ENCODE measurements around the gene SLCO4A1. TPM values are rescaled to one million over a fixed set of nuclear protein-coding genes. Genes with fewer than 3 reads are reported as not detected.

The SLCO4A1 gene
- total RNA-seq, 1 experiment from 2014 or later = 27.0 TPM

DNA sequence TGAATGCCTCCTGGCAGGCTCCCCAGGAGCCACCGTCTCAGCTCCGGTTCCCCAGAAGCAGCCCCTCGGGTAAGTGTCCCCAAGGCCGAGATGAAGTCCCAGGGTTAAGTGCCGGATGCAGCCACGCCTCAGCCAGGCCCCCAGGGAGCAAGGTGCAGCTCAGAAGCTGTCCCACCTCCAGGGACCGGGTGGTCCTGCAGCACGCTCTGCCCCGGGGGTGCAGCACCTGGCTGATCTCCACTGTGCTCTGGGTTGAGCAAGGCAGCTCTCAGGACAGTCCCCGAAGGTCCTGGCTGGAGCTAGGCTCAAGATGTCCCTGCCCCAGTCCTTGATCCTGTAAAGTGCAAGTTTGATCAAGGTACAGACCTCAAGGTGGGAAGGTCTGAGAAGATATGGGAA, 51.2 kb downstream of the SLCO4A1 start:
- CTCF ChIA-PET = interaction anchor here (0.6 to 2.6 kb wide), 5 partner anchors 10 to 114 kb away, joined by 3 to 12 read pairs (median 5); no protein-coding TSS in a partner anchor

DNA sequence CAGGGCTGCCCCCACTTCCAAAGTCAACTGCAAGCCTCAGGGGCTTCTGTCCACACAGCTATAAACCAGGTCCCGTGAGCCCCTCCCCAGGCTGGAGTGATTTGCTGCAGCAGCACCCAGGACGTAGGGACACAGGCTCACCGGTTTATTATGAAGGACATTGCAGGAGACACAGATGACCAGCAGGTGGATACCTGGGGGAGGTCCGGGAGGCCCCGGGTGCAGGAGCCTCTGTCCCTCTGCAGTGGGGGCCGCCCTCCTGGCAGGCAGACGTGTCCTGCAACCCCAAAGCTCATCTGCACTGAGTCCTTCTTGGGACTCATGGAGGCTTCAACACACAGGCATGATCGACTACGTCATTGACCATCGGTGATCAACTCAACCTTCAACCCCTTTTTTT, 51.8 kb downstream of the SLCO4A1 start:
- CTCF ChIA-PET = interaction anchor here (0.7 to 2.6 kb wide), 4 partner anchors 10 to 114 kb away, joined by 3 to 12 read pairs (median 5); no protein-coding TSS in a partner anchor
- no peak for DNase-seq (ENCODE audit: unreplicated experiment)
- no peaks in the 10 kb centered on the region for H3K36me3 Mint-ChIP-seq (ENCODE audit: insufficient read depth, unreplicated experiment)
- intact Hi-C loops (cut with micrococcal nuclease) = no loop called here
- no peak overlapping the region for H3K4me3 Mint-ChIP-seq (ENCODE audit: unreplicated experiment)
- H3K4me1 Mint-ChIP-seq (ENCODE audit: insufficient read depth, unreplicated experiment) = no peaks in the 10 kb centered on the region
- POLR2A ChIA-PET = interaction anchor here (1.1 to 1.8 kb wide), 2 partner anchors 10 to 326 kb away, joined by 4 to 8 read pairs; no protein-coding TSS in a partner anchor
- TF ChIP-seq, protein P1, sequence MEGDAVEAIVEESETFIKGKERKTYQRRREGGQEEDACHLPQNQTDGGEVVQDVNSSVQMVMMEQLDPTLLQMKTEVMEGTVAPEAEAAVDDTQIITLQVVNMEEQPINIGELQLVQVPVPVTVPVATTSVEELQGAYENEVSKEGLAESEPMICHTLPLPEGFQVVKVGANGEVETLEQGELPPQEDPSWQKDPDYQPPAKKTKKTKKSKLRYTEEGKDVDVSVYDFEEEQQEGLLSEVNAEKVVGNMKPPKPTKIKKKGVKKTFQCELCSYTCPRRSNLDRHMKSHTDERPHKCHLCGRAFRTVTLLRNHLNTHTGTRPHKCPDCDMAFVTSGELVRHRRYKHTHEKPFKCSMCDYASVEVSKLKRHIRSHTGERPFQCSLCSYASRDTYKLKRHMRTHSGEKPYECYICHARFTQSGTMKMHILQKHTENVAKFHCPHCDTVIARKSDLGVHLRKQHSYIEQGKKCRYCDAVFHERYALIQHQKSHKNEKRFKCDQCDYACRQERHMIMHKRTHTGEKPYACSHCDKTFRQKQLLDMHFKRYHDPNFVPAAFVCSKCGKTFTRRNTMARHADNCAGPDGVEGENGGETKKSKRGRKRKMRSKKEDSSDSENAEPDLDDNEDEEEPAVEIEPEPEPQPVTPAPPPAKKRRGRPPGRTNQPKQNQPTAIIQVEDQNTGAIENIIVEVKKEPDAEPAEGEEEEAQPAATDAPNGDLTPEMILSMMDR (IDR thresholded peaks at IDR 0.05; ENCODE audit: unreplicated experiment) = no peak
- H3K9me3 Mint-ChIP-seq (ENCODE audit: unreplicated experiment) = no peaks in the 10 kb centered on the region
- peaks cover 27% of the 10 kb centered on the region for H3K27me3 Mint-ChIP-seq (ENCODE audit: insufficient read depth, unreplicated experiment)
- BruUV-seq (replicated peaks) = no TSS peak
- H3K27ac Mint-ChIP-seq (ENCODE audit: low read depth, unreplicated experiment) = no peak overlapping the region

More for the DNA sequence above, 51.2 kb downstream of the SLCO4A1 start:
- POLR2A ChIA-PET = interaction anchor here (1.8 kb wide), 1 partner anchor 10 kb away, joined by 8 read pairs; no protein-coding TSS in a partner anchor
- peaks cover 27% of the 10 kb centered on the region for H3K27me3 Mint-ChIP-seq (ENCODE audit: insufficient read depth, unreplicated experiment)
- DNase-seq (ENCODE audit: unreplicated experiment) = no peak
- intact Hi-C loops (cut with micrococcal nuclease) = no loop called here
- no peaks in the 10 kb centered on the region for H3K9me3 Mint-ChIP-seq (ENCODE audit: unreplicated experiment)
- no peak overlapping the region for H3K4me3 Mint-ChIP-seq (ENCODE audit: unreplicated experiment)
- no peaks in the 10 kb centered on the region for H3K36me3 Mint-ChIP-seq (ENCODE audit: insufficient read depth, unreplicated experiment)
- no peaks in the 10 kb centered on the region for H3K4me1 Mint-ChIP-seq (ENCODE audit: insufficient read depth, unreplicated experiment)
- TF ChIP-seq, protein P1 (IDR thresholded peaks at IDR 0.05; ENCODE audit: unreplicated experiment) = no peak
- H3K27ac Mint-ChIP-seq (ENCODE audit: low read depth, unreplicated experiment) = no peak overlapping the region
- BruUV-seq (replicated peaks) = no TSS peak

DNA sequence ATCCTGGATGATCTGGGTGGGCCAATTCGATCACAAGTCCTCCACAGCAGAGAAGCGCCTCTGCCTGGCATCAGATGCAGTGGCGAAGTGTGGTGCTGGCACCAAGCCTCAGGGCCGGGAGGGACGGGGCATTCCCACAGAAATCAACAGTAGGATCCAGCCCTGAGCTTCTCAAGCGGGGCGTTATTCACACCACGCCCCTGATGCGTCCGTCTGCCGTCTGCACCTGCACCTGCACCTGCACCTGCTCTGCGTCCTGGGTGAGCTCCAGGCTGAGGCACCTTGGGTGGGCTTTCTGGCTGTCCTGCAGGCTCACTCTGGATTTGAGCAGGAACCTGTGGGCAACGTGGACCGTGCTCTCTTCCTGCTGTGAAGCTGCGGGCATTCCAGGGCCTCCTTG, 52.6 kb downstream of the SLCO4A1 start:
- no peak for DNase-seq (ENCODE audit: unreplicated experiment)
- TF ChIP-seq, protein P1 (IDR thresholded peaks at IDR 0.05; ENCODE audit: unreplicated experiment) = no peak
- peaks cover 27% of the 10 kb centered on the region for H3K27me3 Mint-ChIP-seq (ENCODE audit: insufficient read depth, unreplicated experiment)
- H3K27ac Mint-ChIP-seq (ENCODE audit: low read depth, unreplicated experiment) = no peak overlapping the region
- H3K4me1 Mint-ChIP-seq (ENCODE audit: insufficient read depth, unreplicated experiment) = no peaks in the 10 kb centered on the region
- ChIA-PET POLR2A (interaction anchor here (1.1 to 1.8 kb wide), 2 partner anchors 9 to 326 kb away, joined by 4 to 8 read pairs; no protein-coding TSS in a partner anchor), CTCF (interaction anchor here (0.6 to 2.6 kb wide), 5 partner anchors 9 to 154 kb away, joined by 3 to 12 read pairs (median 3); no protein-coding TSS in a partner anchor)
- H3K4me3 Mint-ChIP-seq (ENCODE audit: unreplicated experiment) = no peak overlapping the region
- H3K9me3 Mint-ChIP-seq (ENCODE audit: unreplicated experiment) = no peaks in the 10 kb centered on the region
- intact Hi-C loops (cut with micrococcal nuclease) = no loop called here
- BruUV-seq (replicated peaks) = no TSS peak
- no peaks in the 10 kb centered on the region for H3K36me3 Mint-ChIP-seq (ENCODE audit: insufficient read depth, unreplicated experiment)

DNA sequence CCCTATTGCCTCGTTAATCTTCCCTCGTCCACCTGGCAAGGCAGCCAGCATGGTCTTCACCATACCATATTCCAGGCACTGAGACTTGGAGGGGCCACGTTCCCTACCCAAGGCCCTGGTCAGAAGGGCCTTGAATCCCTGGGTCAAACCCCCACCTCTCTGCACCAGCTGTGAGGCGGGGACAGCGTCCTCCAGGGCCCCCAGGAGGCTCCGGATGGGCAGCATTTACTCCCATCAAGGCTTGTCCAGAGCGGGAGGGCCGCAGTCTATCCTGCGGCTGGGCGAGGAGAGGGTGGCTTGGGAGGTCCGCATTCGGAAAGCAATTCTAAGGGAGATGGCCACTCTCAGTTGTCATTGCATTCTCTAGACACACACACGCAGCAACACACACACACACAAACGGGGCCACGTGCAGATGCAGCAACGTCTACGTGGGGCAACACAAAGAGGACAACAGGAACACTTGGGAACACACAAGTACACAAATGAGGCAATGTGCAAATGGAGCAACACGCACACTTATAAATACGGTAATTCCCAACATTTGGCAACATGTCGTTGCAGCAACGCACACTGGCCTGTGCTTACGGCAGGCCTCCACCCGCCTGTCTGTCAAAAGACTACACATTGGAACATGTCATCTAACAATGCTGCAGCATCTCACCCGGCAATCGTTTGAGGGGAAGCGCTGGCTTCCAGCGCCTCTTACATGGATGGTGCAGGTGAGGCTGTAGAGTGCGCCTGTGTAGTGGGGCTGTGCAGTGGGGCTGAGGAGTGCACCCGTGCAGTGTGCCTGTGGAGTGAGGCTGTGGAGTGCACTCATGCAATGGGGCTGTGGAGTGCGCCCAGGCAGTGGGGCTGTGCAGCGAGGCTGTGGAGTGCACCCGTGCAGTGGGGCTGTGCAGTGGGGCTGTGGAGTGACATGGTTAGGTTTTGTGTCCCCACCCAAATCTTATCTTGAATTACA, 53.4 kb downstream of the SLCO4A1 start:
- ChIA-PET POLR2A (no interaction called here), CTCF (interaction anchor here (0.7 to 2.6 kb wide), 2 partner anchors 96 to 155 kb away, joined by 3 to 12 read pairs; no protein-coding TSS in a partner anchor)
- Mint-ChIP-seq H3K27me3 (ENCODE audit: insufficient read depth, unreplicated experiment) (peaks cover 27% of the 10 kb centered on the region), H3K27ac (ENCODE audit: low read depth, unreplicated experiment) (no peak overlapping the region), H3K9me3 (ENCODE audit: unreplicated experiment) (no peaks in the 10 kb centered on the region), H3K4me1 (ENCODE audit: insufficient read depth, unreplicated experiment) (no peaks in the 10 kb centered on the region), H3K36me3 (ENCODE audit: insufficient read depth, unreplicated experiment) (no peaks in the 10 kb centered on the region), H3K4me3 (ENCODE audit: unreplicated experiment) (no peak overlapping the region)
- intact Hi-C loops (cut with micrococcal nuclease) = no loop called here
- DNase-seq (ENCODE audit: unreplicated experiment) = no peak
- no TSS peak for BruUV-seq (replicated peaks)
- TF ChIP-seq, protein P1 (IDR thresholded peaks at IDR 0.05; ENCODE audit: unreplicated experiment) = no peak
